OCI-LY1 (cell line): ENCODE results near the gene C1orf87.

Experiments used
- H2AFZ ChIP-seq: fragments of 200-600 bp; sonication (generic), shearing (Covaris generic); 2 replicates; pipeline ENCODE4 v1.6.0; 2014; ENCODE audit warnings: antibody characterized with exemption, mild to moderate bottlenecking, low read length
- H3F3A ChIP-seq: fragments of 200-600 bp; sonication (generic), shearing (Covaris generic); 2 replicates; pipeline ENCODE4 v1.6.0; 2014; ENCODE audit warnings: mild to moderate bottlenecking, antibody characterized with exemption, low read length, moderate library complexity; ENCODE audit not compliant: insufficient read depth
- H3K27ac ChIP-seq: fragments of 200-600 bp; sonication (generic); 2 replicates; pipeline ENCODE4 v1.5.1; 2014; ENCODE audit warnings: low read length, mixed run types, mild to moderate bottlenecking, low read depth; ENCODE audit not compliant: poor library complexity, severe bottlenecking
- H3K27me3 ChIP-seq: fragments of 200-600 bp; sonication (generic); 2 replicates; pipeline ENCODE4 v1.6.0; 2014; ENCODE audit warnings: antibody characterized with exemption, mild to moderate bottlenecking, low read length, moderate library complexity; ENCODE audit not compliant: insufficient read depth
- H3K36me3 ChIP-seq: fragments of 200-600 bp; sonication (generic); 2 replicates; pipeline ENCODE4 v1.6.1; 2014; ENCODE audit warnings: mild to moderate bottlenecking, antibody characterized with exemption, low read length, moderate library complexity, mixed read lengths; ENCODE audit not compliant: insufficient read depth
- H3K4me1 ChIP-seq: fragments of 200-600 bp; sonication (generic); 2 replicates; pipeline ENCODE4 v1.5.1; 2014; ENCODE audit warnings: mild to moderate bottlenecking, low read length, moderate library complexity; ENCODE audit not compliant: insufficient read depth, severe bottlenecking
- H3K4me2 ChIP-seq: fragments of 200-600 bp; sonication (generic), shearing (Covaris generic); 2 replicates; pipeline ENCODE4 v1.6.1; 2014; ENCODE audit warnings: low read length
- H3K4me3 ChIP-seq: fragments of 200-600 bp; sonication (generic); 2 replicates; pipeline ENCODE4 v1.5.1; 2014; ENCODE audit warnings: low read length, low read depth, mild to moderate bottlenecking, mixed read lengths; ENCODE audit not compliant: poor library complexity, severe bottlenecking
- H3K79me2 ChIP-seq: fragments of 200-600 bp; shearing (Covaris generic); 2 replicates; pipeline ENCODE4 v1.6.1; 2016; ENCODE audit warnings: mixed run types, low read length, mixed read lengths; ENCODE audit not compliant: insufficient read depth
- H3K9ac ChIP-seq: fragments of 200-600 bp; sonication (generic), shearing (Covaris generic); 2 replicates; pipeline ENCODE4 v1.6.1; 2014; ENCODE audit warnings: mild to moderate bottlenecking, low read length, mixed read lengths
- H3K9me2 ChIP-seq: fragments of 200-600 bp; sonication (generic), shearing (Covaris generic); 2 replicates; pipeline ENCODE4 v1.6.1; 2014; ENCODE audit warnings: low read depth, mild to moderate bottlenecking, low read length, mixed read lengths
- H3K9me3 ChIP-seq: fragments of 200-600 bp; shearing (Covaris generic); 2 replicates; pipeline ENCODE4 v1.6.1; 2014; ENCODE audit warnings: low read length, mixed read lengths
- H4K20me1 ChIP-seq: fragments of 200-600 bp; sonication (generic), shearing (Covaris generic); 2 replicates; pipeline ENCODE4 v1.6.0; 2016; ENCODE audit warnings: mild to moderate bottlenecking, low read length; ENCODE audit not compliant: insufficient read depth
- EZH2 ChIP-seq: fragments of 200-600 bp; sonication (generic), shearing (Covaris generic); IDR thresholded peaks from 2 replicates; pipeline ENCODE4 v1.8.0; 2017; ENCODE audit warnings: borderline replicate concordance, mixed run types, mild to moderate bottlenecking, antibody characterized with exemption, low read length, moderate library complexity, mixed read lengths
- TF ChIP-seq, protein P1 (sequence below): fragments of 200-600 bp; sonication (generic), shearing (Covaris generic); IDR thresholded peaks from 2 replicates; pipeline ENCODE4 v1.5.1; 2017; ENCODE audit warnings: mild to moderate bottlenecking, antibody characterized with exemption, low read length, moderate library complexity, mixed read lengths

The C1orf87 gene

DNA sequence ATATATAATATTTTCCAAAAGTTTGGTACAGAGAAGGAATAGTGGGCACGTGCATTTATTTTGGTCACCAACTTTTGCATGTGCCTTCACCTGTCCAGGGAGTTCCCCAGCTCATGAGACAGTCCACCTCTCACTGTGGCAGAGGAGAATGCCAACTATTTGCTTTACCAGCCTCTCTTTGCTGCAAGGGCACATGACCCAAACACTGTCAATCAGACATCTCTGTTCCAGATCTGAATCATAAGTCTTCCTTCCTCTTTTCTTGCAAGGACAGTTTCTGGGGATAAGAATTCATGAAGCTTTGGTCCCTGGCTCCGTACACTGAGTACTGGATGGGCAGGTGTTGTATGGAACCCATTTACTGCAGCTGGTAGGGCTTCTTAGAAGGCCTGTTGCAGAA lies 38.6 kb downstream of the C1orf87 start:
- H3K4me2 ChIP-seq = no peak overlapping the region
- H3K9me2 ChIP-seq = no peaks in the 10 kb centered on the region
- H4K20me1 ChIP-seq = no peaks in the 10 kb centered on the region
- H3K79me2 ChIP-seq = no peaks in the 10 kb centered on the region
- no peak overlapping the region for H3K27ac ChIP-seq
- no peaks in the 10 kb centered on the region for H3K36me3 ChIP-seq
- no peaks in the 10 kb centered on the region for H3F3A ChIP-seq
- no peak overlapping the region for H2AFZ ChIP-seq
- H3K4me1 ChIP-seq = no peaks in the 10 kb centered on the region
- no peaks in the 10 kb centered on the region for H3K9me3 ChIP-seq
- H3K27me3 ChIP-seq = no peaks in the 10 kb centered on the region
- no peak overlapping the region for H3K9ac ChIP-seq
- TF ChIP-seq, protein P1, sequence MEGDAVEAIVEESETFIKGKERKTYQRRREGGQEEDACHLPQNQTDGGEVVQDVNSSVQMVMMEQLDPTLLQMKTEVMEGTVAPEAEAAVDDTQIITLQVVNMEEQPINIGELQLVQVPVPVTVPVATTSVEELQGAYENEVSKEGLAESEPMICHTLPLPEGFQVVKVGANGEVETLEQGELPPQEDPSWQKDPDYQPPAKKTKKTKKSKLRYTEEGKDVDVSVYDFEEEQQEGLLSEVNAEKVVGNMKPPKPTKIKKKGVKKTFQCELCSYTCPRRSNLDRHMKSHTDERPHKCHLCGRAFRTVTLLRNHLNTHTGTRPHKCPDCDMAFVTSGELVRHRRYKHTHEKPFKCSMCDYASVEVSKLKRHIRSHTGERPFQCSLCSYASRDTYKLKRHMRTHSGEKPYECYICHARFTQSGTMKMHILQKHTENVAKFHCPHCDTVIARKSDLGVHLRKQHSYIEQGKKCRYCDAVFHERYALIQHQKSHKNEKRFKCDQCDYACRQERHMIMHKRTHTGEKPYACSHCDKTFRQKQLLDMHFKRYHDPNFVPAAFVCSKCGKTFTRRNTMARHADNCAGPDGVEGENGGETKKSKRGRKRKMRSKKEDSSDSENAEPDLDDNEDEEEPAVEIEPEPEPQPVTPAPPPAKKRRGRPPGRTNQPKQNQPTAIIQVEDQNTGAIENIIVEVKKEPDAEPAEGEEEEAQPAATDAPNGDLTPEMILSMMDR = no peak
- TF ChIP-seq EZH2 = no peak
- no peak overlapping the region for H3K4me3 ChIP-seq

DNA sequence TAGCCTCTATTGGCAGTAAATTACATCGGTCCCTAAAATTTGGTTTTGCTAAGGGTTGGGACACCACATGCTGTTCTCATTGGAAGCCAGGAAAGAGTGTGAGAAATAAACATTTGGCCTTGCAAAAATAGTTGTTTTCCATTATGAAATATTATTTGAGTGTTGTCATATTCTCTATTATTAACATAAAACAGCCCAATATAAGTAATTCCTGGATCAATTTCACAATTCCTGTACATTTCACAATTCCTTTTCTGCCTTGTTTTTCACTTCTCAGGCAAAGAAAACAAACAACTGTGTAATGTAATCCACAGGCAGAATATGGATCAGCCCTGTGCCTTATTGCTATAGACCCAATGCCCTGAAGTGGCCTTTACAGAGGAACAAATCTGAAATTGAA lies 40.5 kb downstream of the C1orf87 start:
- no peak overlapping the region for H2AFZ ChIP-seq
- no peaks in the 10 kb centered on the region for H3K9me3 ChIP-seq
- no peaks in the 10 kb centered on the region for H3K79me2 ChIP-seq
- H3F3A ChIP-seq = no peaks in the 10 kb centered on the region
- no peak overlapping the region for H3K27ac ChIP-seq
- H3K4me3 ChIP-seq = no peak overlapping the region
- no peaks in the 10 kb centered on the region for H3K27me3 ChIP-seq
- no peak overlapping the region for H3K9ac ChIP-seq
- no peaks in the 10 kb centered on the region for H3K9me2 ChIP-seq
- H4K20me1 ChIP-seq = no peaks in the 10 kb centered on the region
- H3K36me3 ChIP-seq = no peaks in the 10 kb centered on the region
- TF ChIP-seq EZH2 = no peak
- TF ChIP-seq, protein P1 = no peak
- no peaks in the 10 kb centered on the region for H3K4me1 ChIP-seq
- H3K4me2 ChIP-seq = no peak overlapping the region

DNA sequence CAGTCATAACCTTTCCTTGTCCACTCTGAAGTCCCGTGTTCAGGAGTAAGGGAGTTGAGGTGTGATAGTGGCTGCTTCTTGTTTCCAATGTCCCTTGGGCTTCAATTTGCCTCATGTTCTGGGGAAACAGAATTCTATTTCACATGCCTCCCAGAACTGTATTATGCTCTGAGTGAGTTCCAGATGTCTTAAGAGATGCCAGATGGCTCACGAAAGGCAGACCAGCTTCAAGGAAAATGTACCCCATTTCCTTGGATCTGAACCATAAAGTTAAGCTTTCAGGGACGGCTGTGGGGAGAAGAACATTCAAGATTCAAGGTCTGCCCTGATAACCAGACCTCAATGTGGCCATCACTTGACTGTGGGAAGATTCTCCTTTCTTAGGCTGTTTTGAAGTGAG lies 42.4 kb downstream of the C1orf87 start:
- Histone ChIP-seq H3K9ac (no peak overlapping the region), H3K36me3 (no peaks in the 10 kb centered on the region)

More for the DNA sequence above, 42.4 kb downstream of the C1orf87 start:
- Histone ChIP-seq H3K27me3 (no peaks in the 10 kb centered on the region), H3K9me3 (no peaks in the 10 kb centered on the region), H4K20me1 (no peaks in the 10 kb centered on the region), H3K4me2 (no peak overlapping the region), H3K79me2 (no peaks in the 10 kb centered on the region), H3F3A (no peaks in the 10 kb centered on the region), H3K4me3 (no peak overlapping the region), H2AFZ (no peak overlapping the region), H3K4me1 (no peaks in the 10 kb centered on the region), H3K9me2 (no peaks in the 10 kb centered on the region), H3K27ac (no peak overlapping the region)
- TF ChIP-seq EZH2 = no peak
- TF ChIP-seq, protein P1 = no peak
